Measurements from ENCODE around the gene B3GAT2. TPM values are rescaled to one million over a fixed set of nuclear protein-coding genes. Genes with fewer than 3 reads are reported as not detected.

The B3GAT2 gene
- total RNA-seq, 1 experiment from 2014 or later, result not detected

- H3K9ac ChIP-seq (ENCODE audit: low read length), result no peak overlapping the region
- no peak overlapping the region for H3K4me3 ChIP-seq (replicated peaks in 1 of 2; ENCODE audit: low read depth in 1 of 2, low read length in 2 of 2)
- H3K9me3 ChIP-seq (ENCODE audit: control insufficient read depth in 1 of 2, insufficient read depth in 1 of 2, low read depth in 1 of 2, low read length in 2 of 2), result no peaks in the 10 kb centered on the region
- H3K4me2 ChIP-seq (ENCODE audit: low read length), result no peak overlapping the region
- H2AFZ ChIP-seq (ENCODE audit: low read depth, low read length, poor library complexity, severe bottlenecking), result no peak overlapping the region
- no peak for TF ChIP-seq EZH2phosphoT487 (IDR thresholded peaks at IDR 0.05; ENCODE audit: borderline replicate concordance)
- no peak for TF ChIP-seq SRF (IDR thresholded peaks at IDR 0.05; ENCODE audit: low read depth)
- no peak for TF ChIP-seq CEBPB (IDR thresholded peaks at IDR 0.05; ENCODE audit: low read depth)
- TF ChIP-seq TCF7L2 (IDR thresholded peaks at IDR 0.05; ENCODE audit: borderline replicate concordance, extremely low read depth, insufficient read depth, insufficient read length), result no peak
- TF ChIP-seq ZFX (IDR thresholded peaks at IDR 0.05), result no peak
- no peak for TF ChIP-seq SIN3A (IDR thresholded peaks at IDR 0.05; ENCODE audit: low read depth)
- intact Hi-C loops (cut with micrococcal nuclease), result loop anchor here (5.0 to 10.0 kb wide), 3 partner anchors 432 to 732 kb away; partner anchors contain the start of gene COL9A1
- ChIA-PET RAD21 (ENCODE audit: low non-redundant PET in 1 of 2, low total read pairs in 2 of 2, uncharacterized antibody in 2 of 2, unreplicated experiment in 2 of 2) (interaction anchor here in 1 of 2 experiments (2.2 kb wide), 1 partner anchor 734 kb away, joined by 8 read pairs; no protein-coding TSS in a partner anchor), POLR2A (no interaction called here), CTCF (interaction anchor here (1.4 to 2.2 kb wide), 3 partner anchors 71 to 734 kb away, joined by 6 to 38 read pairs (median 30); no protein-coding TSS in a partner anchor)
- H3K79me2 ChIP-seq (ENCODE audit: insufficient read depth, low read length), result no peaks in the 10 kb centered on the region
- ATAC-seq (no peak), DNase-seq (ENCODE audit: low read depth, low spot score) (no peak)
- H4K20me1 ChIP-seq (ENCODE audit: insufficient read depth), result no peaks in the 10 kb centered on the region
- H3K4me1 ChIP-seq (ENCODE audit: control insufficient read depth in 1 of 2, insufficient read depth in 2 of 2, low read length in 2 of 2), result peaks cover 3 to 5% of the 10 kb centered on the region in 2 experiments; a peak in 2 of 4 replicates
- no peaks in the 10 kb centered on the region for H3K9me2 ChIP-seq (ENCODE audit: insufficient read depth)
- H3K27me3 ChIP-seq (ENCODE audit: insufficient read depth, low read length), result peaks cover 21% of the 10 kb centered on the region; the same call in 1 of the 2 replicates
- no TSS peak for BruUV-seq (replicated peaks)
- no peaks in the 10 kb centered on the region for H3K36me3 ChIP-seq (ENCODE audit: control insufficient read depth in 1 of 2, insufficient read depth in 2 of 2, low read length in 2 of 2)
- H3K27ac ChIP-seq (ENCODE audit: low read depth, low read length), result no peak overlapping the region
Measured at GRCh38 chr6:70954750-70955149, 2.1 kb downstream of the B3GAT2 start.

GRCh38 chr6:70954176-70954575 lies 2.7 kb downstream of the B3GAT2 start:
- no peak for DNase-seq (ENCODE audit: low read depth, low spot score)
- no peak overlapping the region for H3K4me2 ChIP-seq (ENCODE audit: low read length)
- no peak overlapping the region for H3K4me3 ChIP-seq (replicated peaks in 1 of 2; ENCODE audit: low read depth in 1 of 2, low read length in 2 of 2)
- ATAC-seq, result no peak
- CTCF ChIA-PET, result no interaction called here
- BruUV-seq (replicated peaks), result no TSS peak
- no peak overlapping the region for H3K27ac ChIP-seq (ENCODE audit: low read depth, low read length)
- H3K36me3 ChIP-seq (ENCODE audit: control insufficient read depth in 1 of 2, insufficient read depth in 2 of 2, low read length in 2 of 2), result no peaks in the 10 kb centered on the region
- H3K9me2 ChIP-seq (ENCODE audit: insufficient read depth), result no peaks in the 10 kb centered on the region
- H3K9me3 ChIP-seq (ENCODE audit: control insufficient read depth in 1 of 2, insufficient read depth in 1 of 2, low read depth in 1 of 2, low read length in 2 of 2), result no peaks in the 10 kb centered on the region
- intact Hi-C loops (cut with micrococcal nuclease), result loop anchor here (10.0 kb wide), 1 partner anchor 649 kb away; the partner anchor contains the start of gene COL9A1
- no peak overlapping the region for H2AFZ ChIP-seq (ENCODE audit: low read depth, low read length, poor library complexity, severe bottlenecking)
- peaks cover 21% of the 10 kb centered on the region; the same call in 1 of the 2 replicates for H3K27me3 ChIP-seq (ENCODE audit: insufficient read depth, low read length)
- H3K4me1 ChIP-seq (ENCODE audit: control insufficient read depth in 1 of 2, insufficient read depth in 2 of 2, low read length in 2 of 2), result peaks cover 3 to 5% of the 10 kb centered on the region in 2 experiments; a peak in 2 of 4 replicates
- POLR2A ChIA-PET, result no interaction called here
- H3K9ac ChIP-seq (ENCODE audit: low read length), result no peak overlapping the region
- no peaks in the 10 kb centered on the region for H3K79me2 ChIP-seq (ENCODE audit: insufficient read depth, low read length)
- H4K20me1 ChIP-seq (ENCODE audit: insufficient read depth), result no peaks in the 10 kb centered on the region
- RAD21 ChIA-PET (ENCODE audit: low non-redundant PET in 1 of 2, low total read pairs in 2 of 2, uncharacterized antibody in 2 of 2, unreplicated experiment in 2 of 2), result no interaction called here
- TF ChIP-seq CEBPB (IDR thresholded peaks at IDR 0.05; ENCODE audit: low read depth) (no peak), ZBTB33 (IDR thresholded peaks at IDR 0.05; ENCODE audit: extremely low read depth, insufficient replicate concordance, low read length) (no peak), ELF1 (IDR thresholded peaks at IDR 0.05; ENCODE audit: borderline replicate concordance, low read depth) (no peak), SRF (IDR thresholded peaks at IDR 0.05; ENCODE audit: low read depth) (no peak), YY1 (IDR thresholded peaks at IDR 0.05; ENCODE audit: extremely low read depth, insufficient replicate concordance, low read depth, low read length) (no peak), CBX3 (IDR thresholded peaks at IDR 0.05; ENCODE audit: low read depth) (no peak), REST (IDR thresholded peaks at IDR 0.05; ENCODE audit: low read depth) (no peak), FOSL1 (IDR thresholded peaks at IDR 0.05; ENCODE audit: low read depth) (no peak), ZFX (IDR thresholded peaks at IDR 0.05) (no peak), ATF3 (IDR thresholded peaks at IDR 0.05) (no peak), JUND (IDR thresholded peaks at IDR 0.05) (no peak), ZNF274 (IDR thresholded peaks at IDR 0.05; ENCODE audit: low read depth, low read length) (no peak), POLR2A (IDR thresholded peaks at IDR 0.05; ENCODE audit: borderline replicate concordance, extremely low read depth, insufficient read depth, insufficient read length) (no peak)
